ENCODE data around the gene DCDC2C. TPM values are rescaled to one million over a fixed set of nuclear protein-coding genes. Genes with fewer than 3 reads are reported as not detected.
A peak's percentile ranks its signal among the peaks of the same experiment; 100 is the strongest.

Gene DCDC2C
- total and polyA plus RNA-seq, 2 donors (not counting 3 experiments of a cell fraction or from before 2014, with no cell fraction given), result not detected

- dilution Hi-C loops (cut with MboI; ENCODE audit: extremely low pct_ligation_motif_present, low sequenced_read_pairs) (no loop called here), intact Hi-C loops (cut with micrococcal nuclease) (loop anchor here (1.0 to 2.0 kb wide), 2 partner anchors 52 to 88 kb away; no protein-coding TSS in a partner anchor)
- Histone ChIP-seq H3K4me2 (ENCODE audit: insufficient read depth, low read length) (peak overlapping the region; percentile 33), H3K27me3 (ENCODE audit: control insufficient read depth in 2 of 2, insufficient read depth in 2 of 2, low read length in 2 of 2) (no peaks in the 10 kb centered on the region), H2AFZ (ENCODE audit: low read depth, low read length) (peak overlapping the region; percentile 32), H4K20me1 (replicated peaks; ENCODE audit: control insufficient read depth, extremely low read depth, insufficient read depth, low read length) (no peaks in the 10 kb centered on the region), H3K9me1 (replicated peaks; ENCODE audit: control insufficient read depth, extremely low read depth, insufficient read depth, low read length) (no peaks in the 10 kb centered on the region), H3K9ac (replicated peaks; ENCODE audit: extremely low read depth, insufficient read depth, low read length) (no peak overlapping the region), H3K4me3 (replicated peaks in 1 of 3; ENCODE audit: insufficient read depth in 1 of 3, low read depth in 1 of 3, low read length in 3 of 3) (no peak overlapping the region), H3K79me2 (ENCODE audit: control insufficient read depth, insufficient read depth, low read length) (no peaks in the 10 kb centered on the region), H3K4me1 (ENCODE audit: control insufficient read depth, extremely low read depth, insufficient read depth, low read length) (peaks cover 4% of the 10 kb centered on the region), H3K9me3 (replicated peaks; ENCODE audit: control insufficient read depth, insufficient read depth, low read length) (no peaks in the 10 kb centered on the region), H3K36me3 (ENCODE audit: control insufficient read depth in 2 of 2, extremely low read depth in 1 of 2, insufficient read depth in 2 of 2, low read length in 2 of 2) (no peaks in the 10 kb centered on the region), H3K27ac (ENCODE audit: insufficient read depth, low read depth, low read length) (no peak overlapping the region)
- TF ChIP-seq CTCF (IDR thresholded peaks at IDR 0.05; ENCODE audit: extremely low read depth in 1 of 2, insufficient read depth in 1 of 2, low read depth in 1 of 2, low read length in 2 of 2), result peak; percentile 60 to 65
- no peak for TF ChIP-seq GATA2 (IDR thresholded peaks at IDR 0.05; ENCODE audit: insufficient read depth, insufficient read length, low read depth, low read length)
- POLR2A ChIA-PET, result no interaction called here
- BruUV-seq (replicated peaks), result no TSS peak
- FAIRE-seq (peak; percentile 63), DNase-seq (ENCODE audit: low read depth, low spot score) (peak; percentile 51)
- CTCF ChIA-PET, result interaction anchor here (1.4 kb wide), 1 partner anchor 53 kb away, joined by 21 read pairs; no protein-coding TSS in a partner anchor
These were observed 77.4 kb downstream of the DCDC2C start for GRCh38 chr2:3780477-3781402.

GRCh38 chr2:3784731-3785130, 81.4 kb downstream of the DCDC2C start:
- Histone ChIP-seq H3K9me1 (replicated peaks; ENCODE audit: control insufficient read depth, extremely low read depth, insufficient read depth, low read length) (no peaks in the 10 kb centered on the region), H3K36me3 (ENCODE audit: control insufficient read depth in 2 of 2, extremely low read depth in 1 of 2, insufficient read depth in 2 of 2, low read length in 2 of 2) (no peaks in the 10 kb centered on the region), H2AFZ (ENCODE audit: low read depth, low read length) (no peak overlapping the region), H3K4me3 (replicated peaks in 1 of 3; ENCODE audit: insufficient read depth in 1 of 3, low read depth in 1 of 3, low read length in 3 of 3) (no peak overlapping the region), H3K4me2 (ENCODE audit: insufficient read depth, low read length) (no peak overlapping the region), H3K9me3 (replicated peaks; ENCODE audit: control insufficient read depth, insufficient read depth, low read length) (no peaks in the 10 kb centered on the region), H3K79me2 (ENCODE audit: control insufficient read depth, insufficient read depth, low read length) (no peaks in the 10 kb centered on the region), H3K27ac (ENCODE audit: insufficient read depth, low read depth, low read length) (no peak overlapping the region), H4K20me1 (replicated peaks; ENCODE audit: control insufficient read depth, extremely low read depth, insufficient read depth, low read length) (no peaks in the 10 kb centered on the region), H3K27me3 (ENCODE audit: control insufficient read depth in 2 of 2, insufficient read depth in 2 of 2, low read length in 2 of 2) (no peaks in the 10 kb centered on the region), H3K4me1 (ENCODE audit: control insufficient read depth, extremely low read depth, insufficient read depth, low read length) (peaks cover 4% of the 10 kb centered on the region), H3K9ac (replicated peaks; ENCODE audit: extremely low read depth, insufficient read depth, low read length) (no peak overlapping the region)
- FAIRE-seq (no peak), DNase-seq (ENCODE audit: low read depth, low spot score) (no peak)
- TF ChIP-seq MAX (IDR thresholded peaks at IDR 0.05; ENCODE audit: insufficient read depth, insufficient read length), result no peak
- TF ChIP-seq GATA2 (IDR thresholded peaks at IDR 0.05; ENCODE audit: insufficient read depth, insufficient read length, low read depth, low read length), result no peak
- no peak for TF ChIP-seq POLR2AphosphoS5 (IDR thresholded peaks at IDR 0.05; ENCODE audit: insufficient read depth, low read depth, low read length)
- TF ChIP-seq CTCF (IDR thresholded peaks at IDR 0.05; ENCODE audit: extremely low read depth in 1 of 2, insufficient read depth in 1 of 2, low read depth in 1 of 2, low read length in 2 of 2), result no peak
- no peak for TF ChIP-seq EZH2 (IDR thresholded peaks at IDR 0.05; ENCODE audit: borderline replicate concordance, low read depth, low read length, severe bottlenecking)
- TF ChIP-seq MYC (IDR thresholded peaks at IDR 0.05; ENCODE audit: low read depth, low read length), result no peak
- TF ChIP-seq POLR2A (IDR thresholded peaks at IDR 0.05; ENCODE audit: low read depth, low read length), result no peak
- no peak for TF ChIP-seq FOS (IDR thresholded peaks at IDR 0.05; ENCODE audit: borderline replicate concordance, insufficient read depth, low read length)
- no peak for TF ChIP-seq JUN (IDR thresholded peaks at IDR 0.05; ENCODE audit: borderline replicate concordance, insufficient read depth, insufficient read length, low read depth)
- intact Hi-C loops (cut with micrococcal nuclease), result no loop called here
- dilution Hi-C loops (cut with MboI; ENCODE audit: extremely low pct_ligation_motif_present, low sequenced_read_pairs), result no loop called here
- no TSS peak for BruUV-seq (replicated peaks)
- CTCF ChIA-PET, result no interaction called here
- POLR2A ChIA-PET, result no interaction called here
